ENCODE results near the gene PGLYRP2.
"Not testable (repeated sequence)": the region's sequence is repeated elsewhere in the genome, so short reads cannot be mapped to it uniquely, and the experiment has no call there.

Gene PGLYRP2, protein sequence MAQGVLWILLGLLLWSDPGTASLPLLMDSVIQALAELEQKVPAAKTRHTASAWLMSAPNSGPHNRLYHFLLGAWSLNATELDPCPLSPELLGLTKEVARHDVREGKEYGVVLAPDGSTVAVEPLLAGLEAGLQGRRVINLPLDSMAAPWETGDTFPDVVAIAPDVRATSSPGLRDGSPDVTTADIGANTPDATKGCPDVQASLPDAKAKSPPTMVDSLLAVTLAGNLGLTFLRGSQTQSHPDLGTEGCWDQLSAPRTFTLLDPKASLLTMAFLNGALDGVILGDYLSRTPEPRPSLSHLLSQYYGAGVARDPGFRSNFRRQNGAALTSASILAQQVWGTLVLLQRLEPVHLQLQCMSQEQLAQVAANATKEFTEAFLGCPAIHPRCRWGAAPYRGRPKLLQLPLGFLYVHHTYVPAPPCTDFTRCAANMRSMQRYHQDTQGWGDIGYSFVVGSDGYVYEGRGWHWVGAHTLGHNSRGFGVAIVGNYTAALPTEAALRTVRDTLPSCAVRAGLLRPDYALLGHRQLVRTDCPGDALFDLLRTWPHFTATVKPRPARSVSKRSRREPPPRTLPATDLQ

DNA sequence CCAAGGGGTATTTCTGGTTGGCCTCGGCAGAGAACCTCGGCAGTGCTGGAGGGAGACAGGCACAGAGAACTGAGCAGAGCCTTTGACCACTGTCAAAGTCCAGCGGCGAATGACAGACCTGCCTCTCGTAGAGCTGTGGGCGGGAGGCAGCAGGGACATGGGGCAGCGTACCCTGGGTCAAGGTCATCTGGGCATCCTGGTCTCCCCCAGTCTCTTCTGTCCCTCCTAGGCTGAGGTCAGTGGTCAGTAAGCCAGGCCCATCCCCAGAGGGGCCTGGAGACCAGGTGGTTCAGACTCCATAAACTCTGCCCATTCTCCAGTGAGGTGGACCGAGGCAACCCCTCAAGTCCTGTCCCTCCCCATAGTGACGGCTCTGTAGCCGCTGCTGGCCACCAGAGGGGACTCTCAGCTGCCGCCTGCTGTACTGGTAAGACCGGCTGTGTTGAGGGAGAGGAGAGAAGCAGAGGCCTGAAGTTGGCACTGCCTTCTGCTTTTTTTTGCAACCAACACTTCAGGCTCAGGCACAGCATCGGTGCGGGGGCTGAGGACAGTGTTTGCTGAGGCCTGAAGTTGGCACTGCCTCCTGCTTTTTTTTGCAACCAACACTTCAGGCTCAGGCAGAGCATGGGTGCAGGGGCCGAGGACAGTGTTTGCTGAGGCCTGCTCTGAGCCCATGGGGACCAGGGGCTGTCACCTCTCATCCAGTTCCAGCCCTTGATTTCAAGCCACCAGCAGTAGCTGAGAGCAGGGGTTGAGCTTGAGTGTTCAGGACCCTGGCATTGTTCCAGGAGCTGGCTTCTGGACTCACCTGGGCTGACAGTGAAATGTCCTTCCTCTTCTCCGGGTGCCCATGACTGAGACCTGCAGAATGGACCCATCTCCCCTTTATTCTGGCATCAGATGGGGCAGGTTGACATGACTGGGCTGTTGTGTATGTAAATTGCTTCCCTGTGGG lies at the start of gene PGLYRP2:
Gene PGLYRP2, minus strand, starts transcription at position 111 of the 955 bp plus-strand sequence. CDS start 130 bp downstream, outside the sequence.
- Histone ChIP-seq H3K4me3 (ENCODE audit: low read length) (no peak within 1 kb of the TSS), H3K4me1 (ENCODE audit: control insufficient read depth, insufficient read depth, low read length) (peaks cover 6% of the 10 kb centered on the region), H3K36me3 (ENCODE audit: control insufficient read depth, insufficient read depth, low read length, severe bottlenecking) (no peaks in the 10 kb centered on the region), H3K9ac (ENCODE audit: low read length) (no peak within 1 kb of the TSS), H3K27me3 (replicated peaks; ENCODE audit: control insufficient read depth, insufficient read depth, low read length) (no peaks in the 10 kb centered on the region), H3K9me3 (ENCODE audit: control insufficient read depth, low read length) (peaks cover 4% of the 10 kb centered on the region)
- no peak for DNase-seq (ENCODE audit: low read depth)

DNA sequence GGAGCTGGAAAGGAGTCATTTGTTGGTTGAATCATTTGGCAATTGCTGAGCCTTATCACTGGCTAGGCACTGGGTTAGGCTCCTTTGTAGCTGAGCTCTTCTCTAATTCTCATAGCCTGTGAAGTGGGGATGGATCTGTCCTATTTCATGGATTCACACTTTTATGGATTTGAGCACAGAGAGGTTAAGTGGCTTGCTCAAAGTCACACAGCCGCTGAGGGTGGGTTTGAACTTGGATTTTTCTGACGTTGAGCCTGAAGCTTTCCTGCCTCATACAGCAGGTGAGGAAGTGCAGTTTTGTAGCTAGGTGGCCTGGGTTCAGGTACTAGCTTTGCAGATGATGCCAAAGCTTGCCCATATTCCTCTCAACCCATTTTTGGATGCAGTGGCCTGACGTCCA lies 48.4 kb upstream of the PGLYRP2 start:
- Histone ChIP-seq H3K9me3 (ENCODE audit: control insufficient read depth, low read length) (no peaks in the 10 kb centered on the region), H3K27me3 (replicated peaks; ENCODE audit: control insufficient read depth, insufficient read depth, low read length) (peaks cover 8% of the 10 kb centered on the region), H3K4me3 (ENCODE audit: low read length) (no peak overlapping the region), H3K36me3 (ENCODE audit: control insufficient read depth, insufficient read depth, low read length, severe bottlenecking) (no peaks in the 10 kb centered on the region), H3K9ac (ENCODE audit: low read length) (no peak overlapping the region), H3K4me1 (ENCODE audit: control insufficient read depth, insufficient read depth, low read length) (peaks cover 3% of the 10 kb centered on the region)
- DNase-seq (ENCODE audit: low read depth), result no peak

DNA sequence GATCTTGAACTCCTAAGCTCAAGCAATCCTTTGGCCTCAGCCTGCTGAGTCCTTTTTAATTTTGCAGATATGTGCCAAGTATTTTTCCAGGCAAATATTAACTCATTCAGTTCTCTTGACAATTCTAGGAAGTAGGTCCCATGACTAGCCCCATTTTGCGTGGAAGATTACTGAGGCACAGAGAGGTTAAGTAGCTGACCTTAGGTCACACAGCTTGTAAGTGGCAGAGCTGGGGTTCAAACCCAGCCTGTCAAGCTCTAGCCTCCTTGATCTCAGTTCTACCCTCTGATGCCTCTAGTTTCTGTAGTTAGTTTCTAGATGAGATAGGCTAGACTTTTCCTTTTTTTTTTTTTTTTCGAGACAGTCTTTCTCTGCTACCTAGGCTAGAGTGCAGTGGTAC lies 47.1 kb upstream of the PGLYRP2 start:
- H3K9me3 ChIP-seq (ENCODE audit: control insufficient read depth, low read length), result no peaks in the 10 kb centered on the region
- no peak overlapping the region for H3K4me3 ChIP-seq (ENCODE audit: low read length)
- DNase-seq (ENCODE audit: low read depth), result no peak
- no peak overlapping the region for H3K9ac ChIP-seq (ENCODE audit: low read length)
- peaks cover 8% of the 10 kb centered on the region for H3K27me3 ChIP-seq (replicated peaks; ENCODE audit: control insufficient read depth, insufficient read depth, low read length)
- H3K36me3 ChIP-seq (ENCODE audit: control insufficient read depth, insufficient read depth, low read length, severe bottlenecking), result no peaks in the 10 kb centered on the region
- no peaks in the 10 kb centered on the region for H3K4me1 ChIP-seq (ENCODE audit: control insufficient read depth, insufficient read depth, low read length)

DNA sequence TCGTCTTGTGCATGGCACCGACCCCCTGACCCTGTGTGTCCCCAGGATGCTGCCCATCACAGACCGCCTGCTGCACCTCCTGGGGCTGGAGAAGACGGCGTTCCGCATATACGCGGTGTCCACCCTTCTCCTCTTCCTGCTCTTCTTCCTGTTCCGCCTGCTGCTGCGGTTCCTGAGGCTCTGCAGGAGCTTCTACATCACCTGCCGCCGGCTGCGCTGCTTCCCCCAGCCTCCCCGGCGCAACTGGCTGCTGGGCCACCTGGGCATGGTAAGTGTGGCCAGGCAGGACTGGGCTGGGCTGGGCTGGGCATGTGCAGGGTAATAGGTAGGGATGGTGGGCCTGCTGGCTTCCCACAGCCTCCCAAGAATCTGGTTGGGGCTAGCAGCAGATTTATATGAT lies 46.0 kb upstream of the PGLYRP2 start:
- Histone ChIP-seq H3K9ac (ENCODE audit: low read length) (no peak overlapping the region), H3K36me3 (ENCODE audit: control insufficient read depth, insufficient read depth, low read length, severe bottlenecking) (no peaks in the 10 kb centered on the region), H3K4me3 (ENCODE audit: low read length) (no peak overlapping the region), H3K27me3 (replicated peaks; ENCODE audit: control insufficient read depth, insufficient read depth, low read length) (peaks cover 8% of the 10 kb centered on the region), H3K4me1 (ENCODE audit: control insufficient read depth, insufficient read depth, low read length) (no peaks in the 10 kb centered on the region), H3K9me3 (ENCODE audit: control insufficient read depth, low read length) (no peaks in the 10 kb centered on the region)
- DNase-seq (ENCODE audit: low read depth), result no peak

DNA sequence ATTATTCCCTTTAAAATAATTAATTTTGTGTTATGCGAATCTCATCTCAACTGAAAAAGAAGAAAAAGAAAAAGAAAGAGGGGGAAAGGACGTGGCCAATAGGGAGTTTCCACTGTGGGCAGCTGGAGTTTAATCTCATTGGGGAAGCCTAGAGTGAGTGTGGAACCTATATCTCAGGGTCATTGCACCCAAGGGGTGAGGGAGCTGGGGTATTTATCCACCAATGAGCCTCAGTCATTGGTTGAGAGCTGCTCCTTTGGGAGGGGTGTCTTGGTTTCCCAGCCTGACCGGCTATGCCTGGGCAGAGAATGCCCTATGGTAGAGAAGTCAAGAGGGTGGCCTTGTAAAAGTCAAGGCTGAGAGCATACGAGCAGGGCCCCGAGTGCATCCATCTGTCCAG lies 45.5 kb upstream of the PGLYRP2 start:
- Histone ChIP-seq H3K9me3 (ENCODE audit: control insufficient read depth, low read length) (no peaks in the 10 kb centered on the region), H3K36me3 (ENCODE audit: control insufficient read depth, insufficient read depth, low read length, severe bottlenecking) (no peaks in the 10 kb centered on the region), H3K4me1 (ENCODE audit: control insufficient read depth, insufficient read depth, low read length) (no peaks in the 10 kb centered on the region), H3K27me3 (replicated peaks; ENCODE audit: control insufficient read depth, insufficient read depth, low read length) (peaks cover 8% of the 10 kb centered on the region), H3K9ac (ENCODE audit: low read length) (no peak overlapping the region), H3K4me3 (ENCODE audit: low read length) (no peak overlapping the region)
- DNase-seq (ENCODE audit: low read depth), result no peak

DNA sequence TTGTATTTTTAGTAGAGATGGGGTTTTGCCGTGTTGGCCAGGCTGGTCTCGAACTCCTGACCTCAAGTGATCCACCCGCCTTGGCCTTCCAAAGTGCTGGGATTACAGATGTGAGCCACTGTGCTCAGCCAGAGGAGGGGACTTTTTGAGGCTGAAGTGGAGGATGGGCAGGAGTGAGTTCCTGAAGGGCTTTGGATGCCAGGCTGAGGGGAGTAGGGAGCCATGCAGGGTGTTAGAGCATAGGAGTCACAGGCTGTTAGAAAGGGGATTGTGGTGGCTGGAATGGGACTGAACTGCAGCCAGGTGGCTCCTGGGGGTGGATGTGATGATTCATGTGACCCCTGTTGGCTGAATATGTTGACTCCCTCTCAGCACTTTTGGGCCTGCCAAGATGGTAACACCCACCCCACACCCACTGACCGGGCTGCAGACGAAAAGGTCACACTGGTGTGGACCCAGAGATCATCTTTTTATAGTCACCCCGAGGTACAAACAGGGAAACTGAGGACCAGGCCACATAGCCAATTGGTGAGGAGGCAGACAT lies 40.2 kb upstream of the PGLYRP2 start:
- peaks cover 20% of the 10 kb centered on the region for H3K9me3 ChIP-seq (ENCODE audit: control insufficient read depth, low read length)
- no peak overlapping the region for H3K9ac ChIP-seq (ENCODE audit: low read length)
- no peaks in the 10 kb centered on the region for H3K36me3 ChIP-seq (ENCODE audit: control insufficient read depth, insufficient read depth, low read length, severe bottlenecking)
- DNase-seq (ENCODE audit: low read depth), result no peak
- H3K27me3 ChIP-seq (replicated peaks; ENCODE audit: control insufficient read depth, insufficient read depth, low read length), result peaks cover 22% of the 10 kb centered on the region
- H3K4me1 ChIP-seq (ENCODE audit: control insufficient read depth, insufficient read depth, low read length), result no peaks in the 10 kb centered on the region
- H3K4me3 ChIP-seq (ENCODE audit: low read length), result no peak overlapping the region

DNA sequence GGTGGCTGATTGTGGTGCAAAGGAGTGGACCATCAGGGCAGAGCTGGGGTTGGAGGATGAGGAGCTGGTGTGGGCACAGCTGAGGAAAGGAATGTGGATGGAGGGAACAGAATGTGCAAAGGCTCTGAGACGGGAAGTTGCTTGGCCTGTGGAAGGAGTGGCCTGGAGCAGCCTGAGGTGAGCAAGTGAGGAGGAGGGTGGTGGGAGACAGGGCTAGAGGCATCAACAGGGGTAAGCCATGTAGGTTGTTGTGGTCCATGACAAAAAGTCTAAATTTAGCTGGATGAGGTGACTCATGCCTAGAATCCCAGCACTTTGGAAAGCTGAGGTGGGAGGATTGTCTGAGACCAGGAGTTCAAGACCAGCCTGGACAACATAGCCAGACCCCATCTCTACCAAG lies 38.5 kb upstream of the PGLYRP2 start:
- no peak for DNase-seq (ENCODE audit: low read depth)
- Histone ChIP-seq H3K27me3 (replicated peaks; ENCODE audit: control insufficient read depth, insufficient read depth, low read length) (peaks cover 15% of the 10 kb centered on the region), H3K9me3 (ENCODE audit: control insufficient read depth, low read length) (peaks cover 20% of the 10 kb centered on the region), H3K36me3 (ENCODE audit: control insufficient read depth, insufficient read depth, low read length, severe bottlenecking) (no peaks in the 10 kb centered on the region), H3K4me3 (ENCODE audit: low read length) (no peak overlapping the region), H3K9ac (ENCODE audit: low read length) (no peak overlapping the region), H3K4me1 (ENCODE audit: control insufficient read depth, insufficient read depth, low read length) (no peaks in the 10 kb centered on the region)

DNA sequence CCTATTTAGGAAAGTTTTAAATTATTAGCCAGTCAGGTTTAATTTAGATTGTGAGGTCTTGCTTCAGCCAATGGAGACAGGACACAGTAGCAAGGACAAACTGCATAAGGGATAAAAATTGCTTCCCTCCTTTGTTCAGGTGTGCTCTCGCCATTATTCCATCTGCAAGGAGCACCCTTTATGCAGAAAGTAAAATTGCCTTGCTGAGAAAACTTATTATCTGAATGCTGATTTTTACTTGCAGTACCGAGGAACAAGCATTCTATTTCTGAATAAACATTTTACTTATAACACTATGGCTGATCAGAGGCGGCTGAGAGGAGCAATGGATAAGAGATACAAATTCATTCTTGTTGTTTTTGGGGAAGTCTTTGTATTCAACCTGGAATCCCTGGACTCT lies 37.1 kb upstream of the PGLYRP2 start:
- no peak for DNase-seq (ENCODE audit: low read depth)
- peaks cover 20% of the 10 kb centered on the region for H3K9me3 ChIP-seq (ENCODE audit: control insufficient read depth, low read length)

DNA sequence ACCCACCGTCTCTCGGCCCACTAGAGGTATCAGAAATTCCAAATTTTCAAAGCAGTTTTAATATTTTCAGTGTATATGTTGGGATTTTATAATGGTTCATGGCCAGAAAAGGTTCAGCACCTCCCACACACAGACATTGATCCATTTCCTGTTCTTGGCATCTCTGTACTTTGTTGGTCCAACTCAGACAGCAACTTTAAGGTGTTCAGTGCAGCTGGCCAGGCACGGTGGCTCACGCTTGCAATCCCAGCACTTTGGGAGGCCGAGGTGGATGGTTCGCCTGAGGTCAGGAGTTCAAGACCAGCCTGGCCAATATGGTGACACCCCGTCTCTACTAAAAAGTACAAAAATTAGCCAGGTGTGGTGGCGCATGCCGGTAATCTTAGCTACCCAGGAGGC lies 35.9 kb upstream of the PGLYRP2 start:
- DNase-seq (ENCODE audit: low read depth); H3K36me3 ChIP-seq (ENCODE audit: control insufficient read depth, insufficient read depth, low read length, severe bottlenecking); H3K9ac ChIP-seq (ENCODE audit: low read length); H3K4me1 ChIP-seq (ENCODE audit: control insufficient read depth, insufficient read depth, low read length); H3K4me3 ChIP-seq (ENCODE audit: low read length): not testable (repeated sequence)
- H3K9me3 ChIP-seq (ENCODE audit: control insufficient read depth, low read length), result peaks cover 20% of the 10 kb centered on the region
- peaks cover 17% of the 10 kb centered on the region for H3K27me3 ChIP-seq (replicated peaks; ENCODE audit: control insufficient read depth, insufficient read depth, low read length)

More for the DNA sequence above, 37.1 kb upstream of the PGLYRP2 start:
- peaks cover 15% of the 10 kb centered on the region for H3K27me3 ChIP-seq (replicated peaks; ENCODE audit: control insufficient read depth, insufficient read depth, low read length)
- H3K4me3 ChIP-seq (ENCODE audit: low read length), result no peak overlapping the region
- H3K9ac ChIP-seq (ENCODE audit: low read length), result no peak overlapping the region
- no peaks in the 10 kb centered on the region for H3K36me3 ChIP-seq (ENCODE audit: control insufficient read depth, insufficient read depth, low read length, severe bottlenecking)
- no peaks in the 10 kb centered on the region for H3K4me1 ChIP-seq (ENCODE audit: control insufficient read depth, insufficient read depth, low read length)

DNA sequence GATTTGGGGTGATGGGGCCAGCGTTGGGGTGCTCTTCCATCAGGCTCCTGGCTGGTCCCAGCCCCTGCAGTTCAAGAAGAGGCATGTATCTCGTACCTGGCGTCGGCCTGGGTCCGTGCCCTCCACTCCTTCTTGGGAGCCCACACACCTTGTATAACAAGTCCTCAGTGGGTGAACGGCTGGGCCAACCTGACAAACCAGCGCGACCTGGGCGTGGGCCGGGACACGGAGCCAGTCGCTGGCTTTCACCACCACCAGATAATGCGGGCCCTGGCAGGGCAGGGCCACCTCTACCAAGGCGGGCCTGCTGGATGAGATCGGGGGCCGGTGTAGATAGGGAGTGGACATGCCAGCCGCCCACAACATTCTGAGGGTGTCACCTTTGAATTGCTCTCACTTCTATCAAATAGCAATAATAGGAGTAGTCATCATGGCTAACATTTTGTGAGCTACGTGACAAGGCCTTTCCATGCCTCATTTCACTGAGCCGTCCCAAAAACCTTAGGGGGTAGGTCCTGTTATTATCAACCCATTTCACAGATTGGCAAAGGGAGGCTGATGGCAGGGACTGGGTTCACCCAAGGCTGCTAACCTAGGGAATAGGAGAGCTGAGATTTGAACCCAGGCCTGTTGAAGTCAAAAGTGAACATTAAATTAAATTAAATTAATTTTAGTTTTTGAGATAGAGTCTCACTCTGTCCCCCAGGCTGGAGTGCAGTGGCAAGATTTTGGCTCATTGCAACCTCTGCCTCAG lies 32.5 kb upstream of the PGLYRP2 start:
- H3K4me3 ChIP-seq (ENCODE audit: low read length), result no peak overlapping the region

More for the DNA sequence above, 32.5 kb upstream of the PGLYRP2 start:
- no peak for DNase-seq (ENCODE audit: low read depth)
- H3K4me1 ChIP-seq (ENCODE audit: control insufficient read depth, insufficient read depth, low read length), result no peaks in the 10 kb centered on the region
- no peak overlapping the region for H3K9ac ChIP-seq (ENCODE audit: low read length)
- H3K27me3 ChIP-seq (replicated peaks; ENCODE audit: control insufficient read depth, insufficient read depth, low read length), result peaks cover 30% of the 10 kb centered on the region
- H3K36me3 ChIP-seq (ENCODE audit: control insufficient read depth, insufficient read depth, low read length, severe bottlenecking), result no peaks in the 10 kb centered on the region
- H3K9me3 ChIP-seq (ENCODE audit: control insufficient read depth, low read length), result peaks cover 10% of the 10 kb centered on the region
